ENCODE results near the gene NDUFA7. TPM values are rescaled to one million over a fixed set of nuclear protein-coding genes. Genes with fewer than 3 reads are reported as not detected.
A peak's percentile ranks its signal among the peaks of the same experiment; 100 is the strongest.

The NDUFA7 gene
- total and polyA plus RNA-seq, 9 donors, result 7.7 to 63.7 (median 30.2) TPM

DNA sequence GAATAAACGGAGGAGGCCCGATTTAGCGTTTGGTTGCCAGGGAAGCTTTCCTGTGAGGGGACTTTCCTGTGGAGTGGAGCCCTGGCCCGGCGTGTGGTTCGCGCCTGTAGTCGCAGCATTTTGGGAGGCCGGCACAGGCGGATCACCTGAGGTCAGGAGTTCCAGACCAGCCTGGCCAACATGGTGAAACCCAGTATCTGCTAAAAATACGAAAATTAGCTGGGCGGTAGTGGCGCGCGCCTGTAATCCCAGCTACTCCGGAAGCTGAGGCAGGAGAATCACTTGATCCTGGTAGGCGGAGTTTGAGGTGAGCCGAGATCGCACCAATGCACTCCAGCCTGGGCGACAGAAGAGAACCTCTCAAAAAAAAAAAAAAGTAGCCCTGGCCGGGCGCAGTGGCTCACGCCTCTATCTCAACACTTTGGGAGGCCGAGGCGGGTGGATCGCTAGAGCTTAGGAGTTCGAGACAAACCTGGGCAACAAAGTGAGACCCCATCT is 14.9 kb upstream of the NDUFA7 start:
- Histone ChIP-seq H3K4me3 (no peak overlapping the region), H3K9me3 (no peaks in the 10 kb centered on the region), H3K27me3 (peaks cover 5% of the 10 kb centered on the region), H3K27ac (no peak overlapping the region), H3K36me3 (no peaks in the 10 kb centered on the region), H3K4me1 (ENCODE audit: insufficient read depth) (peaks cover 4% of the 10 kb centered on the region)
- WGBS, 3 donors, result 30 to 40% (median 33%) methylated on average over 27 of the region's 27 CpGs
- DNase-seq, result no peak
- TF ChIP-seq, protein P1, sequence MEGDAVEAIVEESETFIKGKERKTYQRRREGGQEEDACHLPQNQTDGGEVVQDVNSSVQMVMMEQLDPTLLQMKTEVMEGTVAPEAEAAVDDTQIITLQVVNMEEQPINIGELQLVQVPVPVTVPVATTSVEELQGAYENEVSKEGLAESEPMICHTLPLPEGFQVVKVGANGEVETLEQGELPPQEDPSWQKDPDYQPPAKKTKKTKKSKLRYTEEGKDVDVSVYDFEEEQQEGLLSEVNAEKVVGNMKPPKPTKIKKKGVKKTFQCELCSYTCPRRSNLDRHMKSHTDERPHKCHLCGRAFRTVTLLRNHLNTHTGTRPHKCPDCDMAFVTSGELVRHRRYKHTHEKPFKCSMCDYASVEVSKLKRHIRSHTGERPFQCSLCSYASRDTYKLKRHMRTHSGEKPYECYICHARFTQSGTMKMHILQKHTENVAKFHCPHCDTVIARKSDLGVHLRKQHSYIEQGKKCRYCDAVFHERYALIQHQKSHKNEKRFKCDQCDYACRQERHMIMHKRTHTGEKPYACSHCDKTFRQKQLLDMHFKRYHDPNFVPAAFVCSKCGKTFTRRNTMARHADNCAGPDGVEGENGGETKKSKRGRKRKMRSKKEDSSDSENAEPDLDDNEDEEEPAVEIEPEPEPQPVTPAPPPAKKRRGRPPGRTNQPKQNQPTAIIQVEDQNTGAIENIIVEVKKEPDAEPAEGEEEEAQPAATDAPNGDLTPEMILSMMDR (IDR thresholded peaks at IDR 0.05), result no peak
- TF ChIP-seq EP300 (IDR thresholded peaks at IDR 0.05) (no peak), POLR2A (IDR thresholded peaks at IDR 0.05) (no peak)
- intact Hi-C loops (cut with DNase I), result no loop called here

DNA sequence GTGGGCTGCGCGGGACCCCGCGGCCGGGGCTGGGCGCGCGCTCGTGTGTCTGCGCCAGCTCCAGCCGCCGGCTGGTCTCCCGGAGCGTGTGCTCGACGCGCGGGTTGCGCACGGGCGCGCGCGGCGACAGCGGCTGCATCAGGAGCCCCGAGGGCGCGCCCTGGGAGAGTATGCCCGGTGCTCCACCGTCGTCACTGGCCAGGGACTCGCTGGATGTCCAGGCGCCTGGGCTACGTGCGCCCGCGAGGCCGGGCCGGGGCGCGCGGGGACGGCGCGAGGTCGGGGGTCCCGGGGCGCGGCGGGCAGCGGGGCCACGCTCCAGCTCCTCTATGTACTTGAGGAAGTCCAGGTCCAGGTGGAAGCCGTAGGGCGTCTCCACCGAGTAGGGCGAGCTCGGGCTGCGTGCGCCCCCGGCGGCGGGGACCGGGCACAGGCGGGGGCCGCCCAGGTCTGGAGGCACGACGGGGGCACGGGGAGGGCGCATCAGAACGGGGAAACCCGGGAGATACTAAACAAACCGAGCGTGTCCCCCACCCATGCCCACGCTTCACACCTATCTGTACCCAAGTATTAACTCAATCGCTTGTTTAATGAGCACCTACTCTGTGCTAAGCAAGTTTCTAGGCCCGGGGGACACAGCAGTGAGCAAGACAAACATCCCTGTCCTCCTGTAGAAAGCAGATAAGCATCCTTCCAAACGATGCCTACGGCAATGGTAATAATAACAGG is 14.3 kb upstream of the NDUFA7 start:
- H3K27me3 ChIP-seq, result peaks cover 5% of the 10 kb centered on the region
- H3K4me3 ChIP-seq, result no peak overlapping the region
- 6 to 30% (median 12%) methylated on average over 49 to 79 of the region's 79 CpGs for WGBS, 3 donors
- peaks cover 2% of the 10 kb centered on the region for H3K4me1 ChIP-seq (ENCODE audit: insufficient read depth)
- H3K36me3 ChIP-seq, result no peaks in the 10 kb centered on the region
- no peaks in the 10 kb centered on the region for H3K9me3 ChIP-seq
- H3K27ac ChIP-seq, result no peak overlapping the region
- intact Hi-C loops (cut with DNase I), result no loop called here
- DNase-seq, result no peak
- TF ChIP-seq EP300 (IDR thresholded peaks at IDR 0.05) (no peak), POLR2A (IDR thresholded peaks at IDR 0.05) (no peak)
- TF ChIP-seq, protein P1 (IDR thresholded peaks at IDR 0.05), result no peak

DNA sequence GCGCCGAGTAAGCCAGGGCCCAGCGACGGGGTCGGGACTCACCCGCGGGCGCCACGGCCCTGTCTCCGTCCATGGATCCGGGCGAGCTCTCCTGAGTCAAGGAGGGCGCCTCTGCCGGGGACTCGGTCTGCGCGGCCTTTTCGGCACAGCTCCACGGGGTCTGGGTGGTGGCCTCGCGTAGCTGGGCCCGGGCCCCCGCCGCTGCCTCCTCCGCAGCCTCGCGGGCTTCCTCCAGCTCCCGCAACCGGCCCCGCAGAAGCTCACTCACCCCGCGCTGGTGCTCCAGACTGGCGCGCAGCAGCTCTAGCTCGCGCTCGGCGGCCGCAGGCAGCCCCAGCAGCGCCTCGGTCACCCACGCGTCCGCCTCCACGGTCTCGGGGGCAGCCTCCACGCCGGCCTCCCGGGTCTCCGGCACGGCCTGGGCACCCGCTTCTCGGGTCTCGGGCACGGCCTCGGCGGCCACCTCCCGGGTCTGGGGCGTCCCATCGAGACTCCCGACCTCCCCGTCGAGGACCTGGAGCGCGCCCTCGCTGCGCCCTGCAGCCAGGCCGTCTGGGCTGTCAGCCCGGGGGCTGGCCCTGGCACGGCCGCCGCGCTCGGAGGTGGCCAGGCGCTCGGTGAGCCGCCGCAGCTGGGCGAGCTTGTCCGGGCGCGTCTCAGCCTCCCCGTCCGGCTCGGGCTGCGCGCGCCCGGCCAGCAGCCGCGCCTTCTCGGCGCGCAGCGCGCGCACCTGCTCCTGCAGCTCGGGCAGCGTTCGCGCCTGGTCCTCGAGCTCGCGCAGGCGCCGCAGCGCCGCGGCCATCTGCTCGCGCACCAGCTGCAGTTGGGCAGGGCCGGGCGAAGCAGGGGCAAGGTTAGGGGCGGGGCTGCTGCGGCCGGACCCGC is 13.5 kb upstream of the NDUFA7 start:
- Histone ChIP-seq H3K36me3 (no peaks in the 10 kb centered on the region), H3K27me3 (peaks cover 5% of the 10 kb centered on the region), H3K9me3 (no peaks in the 10 kb centered on the region), H3K4me1 (ENCODE audit: insufficient read depth) (no peaks in the 10 kb centered on the region), H3K4me3 (no peak overlapping the region), H3K27ac (no peak overlapping the region)
- WGBS, 3 donors, result 5 to 10% (median 5%) methylated on average over 45 to 117 of the region's 117 CpGs
- intact Hi-C loops (cut with DNase I), result no loop called here
- TF ChIP-seq, protein P1 (IDR thresholded peaks at IDR 0.05), result no peak
- TF ChIP-seq EP300 (IDR thresholded peaks at IDR 0.05) (no peak), POLR2A (IDR thresholded peaks at IDR 0.05) (no peak)
- peak in 2 of 5 donors; percentile 56 to 66 for DNase-seq

DNA sequence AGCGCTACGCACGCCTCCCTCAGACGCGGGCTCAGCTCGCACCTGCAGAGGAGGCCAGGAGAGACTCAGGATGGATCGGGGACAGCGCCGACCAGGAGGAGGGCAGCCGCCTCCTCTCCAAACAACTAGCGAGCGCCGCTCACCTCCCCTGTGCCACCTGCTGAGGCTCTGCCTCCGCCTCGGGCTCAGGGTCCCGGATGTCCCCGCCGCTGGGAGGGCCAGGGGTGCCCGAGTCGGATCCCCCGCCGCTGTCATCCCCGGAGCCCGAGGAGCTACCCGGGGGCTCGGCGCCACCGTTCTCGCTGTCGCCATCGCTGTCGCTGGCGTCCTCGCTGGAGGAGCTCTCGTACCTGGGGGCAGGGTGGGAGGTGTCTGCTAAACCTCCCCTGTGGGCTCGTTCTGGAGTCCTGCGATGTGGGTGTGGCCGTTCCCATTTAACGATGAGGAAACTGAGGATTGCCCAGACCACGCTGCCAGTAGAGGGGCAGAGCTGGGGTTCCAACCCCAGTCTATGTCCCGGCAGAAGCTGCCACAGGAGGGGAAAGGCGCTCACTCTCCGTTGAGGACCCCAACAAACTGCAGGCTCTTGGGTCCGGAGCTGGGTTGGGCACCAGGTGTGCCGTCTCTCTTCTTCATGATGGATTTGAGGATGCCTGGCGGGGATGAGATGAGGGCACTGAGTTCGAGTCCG is 12.7 kb upstream of the NDUFA7 start:
- Histone ChIP-seq H3K9me3 (no peaks in the 10 kb centered on the region), H3K27me3 (peaks cover 5% of the 10 kb centered on the region), H3K27ac (no peak overlapping the region), H3K4me3 (no peak overlapping the region), H3K4me1 (ENCODE audit: insufficient read depth) (no peaks in the 10 kb centered on the region), H3K36me3 (no peaks in the 10 kb centered on the region)
- no peak for DNase-seq
- WGBS, 3 donors, result 9 to 18% (median 17%) methylated on average over 13 to 48 of the region's 48 CpGs
- intact Hi-C loops (cut with DNase I), result no loop called here
- TF ChIP-seq EP300 (IDR thresholded peaks at IDR 0.05) (no peak), POLR2A (IDR thresholded peaks at IDR 0.05) (no peak)
- TF ChIP-seq, protein P1 (IDR thresholded peaks at IDR 0.05), result no peak
